HG02870 (cell line): Measurements from ENCODE around the gene MAIP1.
"Not testable (repeated sequence)": the region's sequence is repeated elsewhere in the genome, so short reads cannot be mapped to it uniquely, and the experiment has no call there.

Experiments
- ATAC-seq: cut with Tn5 transposase; IDR thresholded peaks from one replicate; pipeline ENCODE4 v1.9.1; 2021; ENCODE audit warnings: mild to moderate bottlenecking, moderate library complexity; ENCODE audit not compliant: unreplicated experiment

MAIP1 gene, protein sequence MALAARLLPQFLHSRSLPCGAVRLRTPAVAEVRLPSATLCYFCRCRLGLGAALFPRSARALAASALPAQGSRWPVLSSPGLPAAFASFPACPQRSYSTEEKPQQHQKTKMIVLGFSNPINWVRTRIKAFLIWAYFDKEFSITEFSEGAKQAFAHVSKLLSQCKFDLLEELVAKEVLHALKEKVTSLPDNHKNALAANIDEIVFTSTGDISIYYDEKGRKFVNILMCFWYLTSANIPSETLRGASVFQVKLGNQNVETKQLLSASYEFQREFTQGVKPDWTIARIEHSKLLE

DNA sequence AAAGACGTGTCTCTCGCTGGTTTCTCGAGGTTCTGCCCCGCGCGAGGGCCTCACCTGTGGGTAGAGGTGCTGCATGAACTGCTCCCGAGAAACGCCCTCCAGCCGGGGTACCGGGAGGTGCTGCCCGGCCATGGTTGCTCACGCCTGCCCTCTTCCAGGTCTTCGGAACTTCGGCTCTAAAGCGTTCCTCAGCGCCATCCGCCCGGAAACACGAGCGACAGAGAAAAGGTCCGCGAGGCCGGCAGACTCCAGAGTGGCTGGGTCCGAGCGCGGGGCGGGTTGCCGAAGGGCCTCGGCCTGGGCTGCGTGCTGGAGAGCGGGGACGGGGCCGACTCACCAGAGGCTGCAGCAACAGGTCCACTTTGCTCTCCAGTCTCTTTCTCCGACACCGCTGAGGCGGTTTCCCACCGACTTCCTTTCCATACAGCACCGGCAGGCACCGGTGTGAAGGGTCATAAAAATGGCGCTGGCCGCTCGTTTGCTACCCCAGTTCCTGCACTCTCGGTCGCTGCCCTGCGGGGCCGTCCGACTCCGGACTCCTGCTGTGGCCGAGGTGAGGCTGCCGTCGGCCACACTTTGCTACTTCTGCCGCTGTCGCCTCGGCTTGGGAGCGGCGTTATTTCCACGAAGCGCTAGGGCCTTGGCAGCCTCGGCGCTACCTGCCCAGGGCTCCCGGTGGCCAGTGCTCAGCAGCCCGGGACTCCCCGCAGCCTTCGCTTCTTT is at the start of gene MAIP1, which contains the start of gene TYW5:
MAIP1 (plus strand) TSS at position 244 of the 723 bp plus-strand sequence; CDS start at position 461, 217 bp downstream.
TYW5 (minus strand) TSS at position 153 of the 723 bp plus-strand sequence; CDS start at position 132, 21 bp downstream.
- ATAC-seq: peak; percentile 82

DNA sequence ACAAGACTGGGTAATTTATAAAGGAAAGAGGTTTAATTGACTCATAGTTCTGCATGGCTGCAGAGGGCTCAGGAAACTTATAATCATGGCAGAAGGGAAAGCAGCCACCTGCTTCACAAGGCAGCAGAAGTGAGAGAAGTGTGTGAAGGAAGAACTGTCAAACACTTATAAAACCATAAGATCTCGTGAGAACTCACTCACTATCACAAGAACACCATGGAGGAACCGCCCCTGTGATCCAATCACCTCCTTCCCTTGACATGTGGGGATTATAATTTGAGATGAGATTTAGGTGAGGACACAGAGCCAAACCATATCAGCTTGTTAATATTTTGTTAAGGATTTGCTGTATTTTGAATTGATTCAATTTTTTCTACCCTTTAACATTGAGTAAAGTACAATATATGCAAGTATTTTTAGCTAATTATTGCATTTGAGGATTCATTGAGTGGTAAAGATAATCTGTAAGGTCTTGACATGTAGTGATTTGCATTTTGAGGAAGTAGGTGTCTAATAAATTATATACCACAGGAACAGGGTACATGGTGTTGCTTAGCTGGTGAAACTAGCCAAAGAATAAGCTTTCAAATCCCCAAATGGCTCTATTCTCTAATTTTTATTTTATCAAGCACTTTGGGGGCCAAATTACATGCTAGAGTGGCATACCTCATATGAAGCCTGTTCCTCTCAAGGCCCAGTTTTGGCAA is 48.2 kb upstream of the MAIP1 start:
- no peak for ATAC-seq

DNA sequence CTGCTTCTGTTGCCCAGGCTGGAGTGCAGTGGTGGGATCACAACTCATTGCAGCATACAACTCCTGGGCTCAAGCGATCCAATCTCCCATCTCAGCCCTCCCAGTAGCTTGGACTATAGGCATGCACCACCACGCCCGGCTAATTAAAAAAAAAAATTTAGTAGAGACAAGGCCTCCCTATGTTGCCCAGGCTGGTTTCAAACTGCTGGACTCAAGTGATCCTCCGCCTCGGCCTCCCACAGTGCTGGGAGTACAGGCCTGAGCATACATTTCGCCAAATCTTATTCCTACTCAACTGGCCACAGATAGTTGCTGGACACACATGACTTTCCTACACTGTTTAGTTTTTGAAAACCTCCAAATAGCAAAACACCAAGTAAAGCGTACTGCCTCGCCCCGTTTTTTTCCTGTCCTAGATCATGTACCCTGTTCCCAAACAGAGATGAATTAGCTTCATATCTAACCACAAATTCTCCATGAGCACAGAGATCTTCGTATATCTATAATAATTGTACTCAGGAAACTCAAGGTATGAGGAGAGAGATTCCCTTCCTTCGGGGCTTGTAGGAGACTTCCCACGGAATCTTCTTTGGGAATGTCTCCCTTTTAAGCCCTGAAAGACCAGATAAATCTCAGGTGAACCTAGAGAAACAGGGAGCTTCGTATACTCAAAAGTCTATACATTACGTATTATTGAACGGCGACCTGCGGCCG is 44.9 kb upstream of the MAIP1 start:
- ATAC-seq: no peak

DNA sequence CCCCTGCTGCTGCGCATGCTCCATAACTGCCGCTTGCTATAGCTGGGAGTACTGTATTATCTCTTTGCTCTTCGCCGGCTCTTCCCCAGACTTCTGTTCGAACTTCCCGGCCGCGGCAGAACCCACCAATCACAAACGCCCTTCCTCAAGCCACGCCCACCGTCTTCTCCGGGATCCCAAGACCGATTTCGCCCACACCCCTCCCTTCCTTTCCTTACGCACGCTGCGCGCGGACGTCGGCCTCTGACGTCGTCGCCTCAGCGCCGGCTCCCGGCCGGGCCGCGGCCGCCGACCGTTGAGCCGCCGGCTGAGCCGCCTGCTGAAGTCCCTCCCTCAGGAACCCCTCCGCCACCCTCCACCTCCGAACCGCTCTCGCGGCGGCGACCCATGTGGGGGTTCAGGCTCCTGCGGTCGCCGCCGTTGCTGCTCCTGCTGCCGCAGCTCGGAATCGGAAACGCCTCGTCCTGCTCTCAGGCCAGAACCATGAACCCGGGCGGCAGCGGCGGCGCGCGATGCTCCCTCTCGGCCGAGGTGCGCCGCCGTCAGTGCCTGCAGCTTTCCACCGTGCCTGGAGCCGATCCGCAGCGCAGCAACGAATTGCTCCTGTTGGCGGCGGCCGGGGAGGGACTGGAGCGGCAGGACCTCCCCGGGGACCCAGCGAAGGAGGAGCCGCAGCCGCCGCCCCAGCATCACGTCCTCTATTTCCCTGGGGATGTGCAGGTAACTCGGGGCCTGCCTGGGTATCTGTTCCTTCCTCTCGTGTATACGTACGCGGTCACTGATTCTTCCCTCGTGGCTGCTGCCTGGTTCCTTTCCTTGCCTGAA is 44.1 kb upstream of the MAIP1 start, which contains the start of gene C2orf69:
C2orf69 (plus strand) TSS at position 242 of the 825 bp plus-strand sequence; CDS start at position 388, 146 bp downstream.
- ATAC-seq: peak; percentile 86

DNA sequence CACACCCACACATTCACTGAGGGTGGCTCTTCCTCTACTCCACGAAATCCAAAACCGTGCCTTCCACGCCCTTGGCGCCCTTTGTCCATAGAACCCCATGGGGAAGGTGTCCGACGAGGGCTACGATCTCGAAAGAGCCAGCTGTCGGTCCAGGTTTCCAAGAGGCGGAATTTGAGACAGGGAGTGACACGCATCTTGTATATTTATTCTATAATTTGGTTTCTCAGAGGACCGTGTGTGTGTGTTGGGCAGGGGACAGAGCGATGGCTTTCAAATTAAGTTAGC is 43.6 kb upstream of the MAIP1 start:
- no peak for ATAC-seq

DNA sequence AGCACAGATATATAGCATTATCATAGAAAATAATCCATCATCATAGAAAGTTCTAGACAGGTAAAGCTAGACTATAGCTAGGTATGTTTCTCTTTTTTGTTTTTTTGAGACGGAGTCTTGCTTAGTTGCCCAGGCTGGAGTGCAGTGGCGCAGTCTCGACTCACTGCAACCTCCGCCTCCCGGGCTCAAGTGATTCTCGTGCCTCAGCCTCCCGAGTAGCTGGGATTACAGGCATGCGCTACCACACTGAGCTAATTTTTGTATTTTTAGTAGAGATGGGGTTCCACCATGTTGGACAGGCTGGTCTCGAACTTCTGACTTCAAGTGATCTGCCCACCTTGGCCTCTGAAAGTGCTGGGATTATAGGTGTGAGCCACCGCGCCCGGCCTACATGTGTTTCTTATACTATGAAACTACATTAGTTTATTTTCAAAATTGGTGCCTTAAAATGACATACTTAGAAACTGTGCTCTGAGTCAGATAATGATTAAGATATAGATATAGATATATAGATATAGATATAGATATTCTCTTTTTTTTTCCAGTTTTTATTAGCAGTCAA is 42.7 kb upstream of the MAIP1 start:
- not testable (repeated sequence) for ATAC-seq

DNA sequence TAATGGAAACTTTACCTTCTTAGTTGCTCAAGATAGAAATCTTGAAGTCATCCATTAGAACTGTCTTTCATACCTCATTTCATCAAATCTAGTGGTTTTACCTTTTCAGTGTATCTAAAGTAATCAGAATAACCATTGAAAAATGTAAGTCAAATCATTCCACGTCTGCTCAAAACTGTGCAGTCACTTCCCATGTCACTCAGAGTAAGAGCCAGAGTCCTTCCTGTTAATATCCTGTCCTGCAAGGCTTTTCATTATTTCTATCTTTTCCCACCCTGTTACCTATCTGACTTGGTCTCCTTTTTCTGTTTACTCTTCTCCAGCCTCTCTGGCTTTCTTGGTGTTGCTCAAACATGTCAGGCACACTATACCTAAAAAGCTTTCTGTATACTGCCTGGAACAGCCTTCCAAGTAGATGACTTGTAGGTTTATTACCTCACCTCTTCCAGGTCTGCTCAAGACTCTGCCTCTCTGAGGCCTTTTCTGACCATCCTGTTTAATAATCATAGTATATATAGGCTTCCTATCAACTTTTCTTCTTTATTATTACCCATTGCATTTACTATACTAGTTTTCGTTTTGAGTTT is 40.9 kb upstream of the MAIP1 start:
- ATAC-seq: no peak

DNA sequence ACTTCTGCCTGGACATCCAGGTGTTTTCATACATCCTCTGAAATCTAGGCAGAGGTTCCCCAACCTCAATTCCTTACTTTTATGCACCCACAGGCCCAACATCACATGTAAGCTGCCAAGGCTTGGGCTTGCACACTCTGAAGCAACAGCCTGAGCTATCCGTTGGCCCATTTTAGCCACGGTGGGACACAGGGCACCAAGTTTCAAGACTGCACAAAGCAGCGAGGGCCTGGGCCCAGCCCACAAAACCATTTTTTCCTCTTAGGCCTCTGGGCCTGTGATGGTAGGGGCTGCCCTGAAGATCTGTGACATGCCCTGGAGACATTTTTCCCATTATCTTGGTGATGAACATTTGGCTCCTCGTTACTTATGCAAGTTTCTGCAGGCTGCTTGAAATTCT is 38.4 kb upstream of the MAIP1 start:
- ATAC-seq: no peak

DNA sequence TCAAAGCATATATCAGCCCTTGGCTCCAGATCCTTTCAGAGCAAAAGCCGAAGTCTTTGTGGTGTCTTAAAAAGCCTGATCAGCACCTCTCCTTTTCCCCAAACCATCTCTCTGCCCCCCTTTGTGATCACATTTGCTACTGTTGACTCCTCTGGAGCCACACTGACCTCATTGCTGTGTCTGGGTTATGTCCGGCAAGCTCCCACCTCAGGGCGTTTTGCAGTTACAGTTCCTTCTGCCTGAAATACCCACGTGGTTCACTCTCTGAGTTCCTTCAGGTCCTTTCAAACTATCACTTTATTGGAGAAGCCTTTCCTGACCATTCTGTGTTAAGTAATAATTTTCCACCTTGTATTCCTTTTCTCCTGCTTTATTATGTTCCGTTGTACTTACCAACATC is 32.5 kb upstream of the MAIP1 start:
- peak; percentile 70 for ATAC-seq

DNA sequence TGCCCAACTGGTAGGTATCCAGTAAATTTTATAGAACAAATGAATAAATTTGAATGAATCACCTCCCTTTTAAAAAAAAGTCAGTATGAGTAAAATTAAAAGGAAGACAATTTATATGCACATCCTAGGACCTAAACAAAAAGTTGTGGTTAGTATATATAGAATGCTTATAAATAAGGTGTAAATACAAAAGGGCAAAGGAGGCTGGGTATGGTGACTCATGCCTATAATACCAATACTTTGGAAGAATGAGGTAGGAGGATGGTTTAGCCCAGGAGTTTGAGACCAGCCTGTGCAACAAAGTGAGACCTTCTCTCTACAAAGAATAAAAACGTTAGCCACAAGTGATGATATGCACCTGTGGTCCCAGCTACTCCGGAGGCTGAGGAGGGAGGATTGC is 31.5 kb upstream of the MAIP1 start:
- ATAC-seq: no peak

DNA sequence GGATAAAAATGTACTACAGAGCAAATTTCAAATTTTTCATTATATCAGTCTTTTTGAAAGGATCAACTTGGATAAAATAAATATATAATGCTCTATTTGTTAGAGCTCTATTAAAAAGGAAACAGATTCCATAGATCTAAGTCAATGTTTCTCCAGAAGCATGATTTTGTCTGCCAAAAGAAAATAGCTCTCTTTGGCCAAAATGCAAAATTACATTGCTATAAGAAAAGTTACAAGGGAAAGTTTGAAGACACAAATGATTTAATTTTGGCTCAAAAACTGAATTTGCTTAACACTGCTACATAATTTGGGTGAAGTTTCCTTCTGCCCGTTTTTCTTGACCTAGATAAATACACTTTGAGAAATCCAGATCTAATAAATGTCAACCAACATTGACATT is 28.6 kb upstream of the MAIP1 start:
- ATAC-seq: no peak

DNA sequence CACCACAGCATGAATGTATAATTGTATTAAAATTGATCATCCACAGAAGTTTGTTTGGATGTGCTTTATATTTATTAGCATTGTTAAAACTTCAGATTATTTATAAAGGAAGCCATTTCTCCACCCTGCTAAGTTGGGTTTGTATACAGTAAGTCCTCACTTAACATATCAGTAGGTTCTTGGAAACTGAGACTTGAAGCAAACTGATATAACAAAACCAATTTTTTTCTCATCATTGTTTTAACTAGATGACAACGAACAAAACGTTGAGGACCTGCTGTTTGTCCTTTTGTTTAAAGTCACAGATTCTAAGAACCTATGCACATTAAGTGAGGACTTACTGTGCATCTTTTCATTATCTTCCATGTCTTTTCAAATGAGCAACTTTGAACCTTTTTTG is 27.2 kb upstream of the MAIP1 start:
- no peak for ATAC-seq

DNA sequence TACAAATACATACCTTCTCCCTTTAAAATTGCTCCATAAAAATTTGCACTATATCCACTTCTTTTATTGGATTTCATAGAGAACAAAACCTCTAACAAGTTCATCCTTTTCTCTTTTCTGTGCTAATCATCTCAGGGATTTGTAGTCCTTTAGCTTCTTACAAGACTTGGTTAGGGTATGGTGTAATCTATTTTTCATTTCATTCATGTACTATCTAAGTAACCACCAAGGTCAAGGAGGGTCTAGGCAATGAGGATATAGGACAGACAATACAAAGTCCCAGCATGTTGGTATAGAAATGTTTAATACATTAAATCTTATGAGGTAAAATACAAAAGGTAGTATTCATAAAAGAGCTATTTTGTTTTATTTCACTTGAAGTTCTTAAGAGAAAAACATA is 26.8 kb upstream of the MAIP1 start:
- ATAC-seq: no peak

DNA sequence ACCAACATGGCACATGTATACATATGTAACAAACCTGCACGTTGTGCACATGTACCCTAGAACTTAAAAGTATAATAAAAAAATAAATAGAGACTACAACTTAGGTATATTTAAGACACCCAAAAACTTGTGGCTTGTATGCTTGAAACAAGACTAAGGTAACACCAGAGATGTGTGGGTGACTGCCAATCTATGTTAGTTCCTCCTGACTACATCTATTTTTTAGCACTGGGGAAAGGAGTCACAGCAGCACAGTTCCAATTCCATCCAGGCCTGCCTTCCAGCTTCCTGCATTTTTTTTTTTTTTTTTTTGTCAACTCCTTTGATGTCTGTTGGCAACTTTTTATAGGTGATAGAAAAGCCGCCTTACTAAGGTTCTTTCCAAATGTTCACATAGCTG is 26.1 kb upstream of the MAIP1 start:
- ATAC-seq: no peak

DNA sequence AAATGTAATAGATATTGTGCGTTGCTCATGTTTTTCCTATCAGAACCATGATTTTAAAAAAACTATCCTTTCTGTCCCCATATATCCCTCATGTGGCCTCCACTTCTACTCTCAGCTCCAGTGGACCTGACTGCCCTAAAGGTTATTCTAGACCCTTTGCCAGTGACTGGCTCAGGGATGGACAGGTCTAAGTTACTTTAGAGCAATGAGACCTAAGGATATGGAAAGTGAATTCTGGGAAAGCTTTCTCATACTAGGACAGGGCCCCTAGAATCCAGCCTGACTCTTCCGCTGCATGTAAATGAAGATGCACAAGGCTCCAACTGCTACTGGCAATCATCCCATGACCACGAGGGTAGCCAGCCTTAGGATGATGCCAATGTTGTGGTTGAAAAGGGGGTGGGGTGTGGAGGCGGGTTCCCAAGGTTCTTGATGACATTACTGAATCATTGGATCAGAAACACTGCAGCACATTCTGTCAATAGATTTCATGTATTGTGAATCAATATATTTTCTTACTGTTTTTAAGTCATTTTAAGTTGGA is 23.0 kb upstream of the MAIP1 start:
- no peak for ATAC-seq

DNA sequence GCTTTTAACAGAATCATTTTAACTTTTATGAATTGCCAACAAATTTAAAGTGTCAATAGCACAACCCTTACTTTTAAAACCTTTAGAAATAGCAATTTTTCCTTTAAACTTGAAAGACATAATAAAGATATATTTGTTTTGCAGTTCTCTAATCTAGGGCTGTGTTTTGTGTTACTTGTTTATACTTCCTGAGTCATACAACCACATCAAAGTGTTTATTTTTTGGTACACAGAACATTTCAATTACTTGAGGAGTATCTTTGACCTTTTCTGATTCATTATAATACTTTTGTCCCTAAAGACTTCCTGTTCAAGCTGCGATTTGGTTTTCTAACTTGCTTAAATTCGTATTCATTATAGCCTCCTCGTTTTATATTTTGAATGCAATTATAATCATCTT is 21.9 kb upstream of the MAIP1 start:
- ATAC-seq: no peak

DNA sequence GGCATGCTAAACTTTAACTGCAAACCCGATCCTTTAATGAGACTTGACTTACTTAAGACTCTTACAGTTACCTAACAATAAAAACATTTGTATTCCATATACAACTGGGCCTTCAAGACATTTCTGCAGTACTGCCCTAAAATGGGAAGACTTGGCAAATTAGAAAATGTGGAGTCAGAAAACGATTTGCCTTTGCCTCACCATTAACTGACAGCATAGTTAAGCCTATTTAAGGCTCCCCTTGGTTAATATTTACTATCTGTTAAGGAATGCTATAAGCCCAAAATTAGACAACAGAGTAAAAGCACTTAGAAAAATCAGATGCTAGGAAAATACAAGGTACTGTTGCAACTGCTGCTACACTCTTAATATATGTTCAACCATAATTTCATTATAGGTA is 18.8 kb upstream of the MAIP1 start:
- ATAC-seq: no peak

DNA sequence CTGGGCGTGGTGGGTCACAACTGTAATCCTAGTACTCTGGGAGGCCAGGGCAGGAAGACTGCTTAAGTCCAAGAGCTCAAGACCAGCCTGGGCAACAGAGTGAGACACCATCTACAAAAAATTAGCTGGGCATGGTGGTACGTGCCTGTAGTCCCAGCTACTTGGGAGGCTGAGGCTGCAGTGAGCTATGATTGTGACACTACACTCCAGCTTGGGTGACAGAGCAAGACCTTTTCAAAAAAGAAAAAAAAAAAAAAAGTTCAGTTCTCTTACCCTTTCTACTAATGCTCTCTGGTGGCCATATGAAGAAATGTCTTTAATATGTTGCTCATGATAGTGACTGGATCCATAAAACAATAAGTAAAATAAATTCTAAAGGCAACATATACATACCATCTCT is 15.0 kb upstream of the MAIP1 start:
- ATAC-seq: peak; percentile 63

DNA sequence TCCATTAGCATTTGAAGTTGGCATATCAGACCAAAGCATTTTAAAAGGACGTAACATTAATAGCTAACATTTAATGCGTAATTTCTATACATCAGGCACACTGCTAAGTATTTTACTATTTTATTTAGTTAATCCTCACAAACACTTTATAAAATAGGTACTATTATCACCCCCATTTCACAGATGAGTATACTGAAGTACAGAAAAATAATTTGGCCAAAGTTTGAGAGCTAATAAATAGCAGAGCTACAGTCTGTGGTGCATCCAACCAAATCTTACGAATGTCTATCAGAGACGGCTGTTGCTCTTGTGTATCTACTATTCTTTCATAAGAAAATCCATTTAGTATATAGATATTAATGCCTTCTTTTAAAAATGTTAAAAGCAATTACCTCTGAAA is 12.0 kb upstream of the MAIP1 start:
- ATAC-seq: no peak
